C4-2B (cell line): ENCODE results near the gene USB1.

Experiments
- H3K27ac ChIP-seq: fragments of 450-650 bp; 2 replicates; pipeline ENCODE4 v1.5.1; 2017
- ZFX ChIP-seq: fragments of 450-650 bp; IDR thresholded peaks from 2 replicates; pipeline ENCODE4 v1.6.1; 2017
- TF ChIP-seq, protein P1 (sequence below): fragments of 450-650 bp; conservative IDR thresholded peaks from 2 replicates; pipeline ENCODE4 v1.5.1; 2017; ENCODE audit warnings: mild to moderate bottlenecking

USB1 gene

DNA sequence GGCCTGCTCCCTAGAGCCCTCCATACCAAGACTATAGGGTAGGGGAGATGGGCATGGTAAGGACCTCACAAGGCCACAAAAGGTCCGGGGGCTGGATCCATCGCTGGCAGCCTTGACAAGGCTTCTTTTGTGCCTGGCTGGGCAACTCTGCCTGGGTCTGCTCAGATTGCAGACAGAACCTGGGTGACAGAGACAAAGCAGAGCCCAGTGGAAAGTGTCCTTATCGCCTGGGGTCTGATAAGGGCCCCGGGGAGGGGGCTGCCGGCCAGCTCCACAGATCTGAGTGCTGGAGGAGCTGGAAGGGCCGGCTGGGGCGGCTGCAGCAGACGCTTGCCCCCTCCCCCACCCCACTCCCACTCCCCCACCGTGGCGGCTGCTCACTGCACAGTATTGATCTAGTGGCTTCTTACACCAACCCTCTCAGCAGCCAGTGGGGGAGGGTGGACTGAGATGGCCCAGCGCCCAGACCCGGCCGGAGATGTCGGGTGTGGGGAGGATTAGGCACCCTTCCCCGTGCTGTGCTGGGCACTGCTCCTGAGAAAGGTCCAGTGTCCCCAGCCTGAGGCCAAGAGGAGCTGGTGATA is 31.6 kb downstream of the USB1 start:
- TF ChIP-seq ZFX, result no peak
- TF ChIP-seq, protein P1, sequence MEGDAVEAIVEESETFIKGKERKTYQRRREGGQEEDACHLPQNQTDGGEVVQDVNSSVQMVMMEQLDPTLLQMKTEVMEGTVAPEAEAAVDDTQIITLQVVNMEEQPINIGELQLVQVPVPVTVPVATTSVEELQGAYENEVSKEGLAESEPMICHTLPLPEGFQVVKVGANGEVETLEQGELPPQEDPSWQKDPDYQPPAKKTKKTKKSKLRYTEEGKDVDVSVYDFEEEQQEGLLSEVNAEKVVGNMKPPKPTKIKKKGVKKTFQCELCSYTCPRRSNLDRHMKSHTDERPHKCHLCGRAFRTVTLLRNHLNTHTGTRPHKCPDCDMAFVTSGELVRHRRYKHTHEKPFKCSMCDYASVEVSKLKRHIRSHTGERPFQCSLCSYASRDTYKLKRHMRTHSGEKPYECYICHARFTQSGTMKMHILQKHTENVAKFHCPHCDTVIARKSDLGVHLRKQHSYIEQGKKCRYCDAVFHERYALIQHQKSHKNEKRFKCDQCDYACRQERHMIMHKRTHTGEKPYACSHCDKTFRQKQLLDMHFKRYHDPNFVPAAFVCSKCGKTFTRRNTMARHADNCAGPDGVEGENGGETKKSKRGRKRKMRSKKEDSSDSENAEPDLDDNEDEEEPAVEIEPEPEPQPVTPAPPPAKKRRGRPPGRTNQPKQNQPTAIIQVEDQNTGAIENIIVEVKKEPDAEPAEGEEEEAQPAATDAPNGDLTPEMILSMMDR, result no peak
- H3K27ac ChIP-seq, result peak overlapping the region; percentile 98

DNA sequence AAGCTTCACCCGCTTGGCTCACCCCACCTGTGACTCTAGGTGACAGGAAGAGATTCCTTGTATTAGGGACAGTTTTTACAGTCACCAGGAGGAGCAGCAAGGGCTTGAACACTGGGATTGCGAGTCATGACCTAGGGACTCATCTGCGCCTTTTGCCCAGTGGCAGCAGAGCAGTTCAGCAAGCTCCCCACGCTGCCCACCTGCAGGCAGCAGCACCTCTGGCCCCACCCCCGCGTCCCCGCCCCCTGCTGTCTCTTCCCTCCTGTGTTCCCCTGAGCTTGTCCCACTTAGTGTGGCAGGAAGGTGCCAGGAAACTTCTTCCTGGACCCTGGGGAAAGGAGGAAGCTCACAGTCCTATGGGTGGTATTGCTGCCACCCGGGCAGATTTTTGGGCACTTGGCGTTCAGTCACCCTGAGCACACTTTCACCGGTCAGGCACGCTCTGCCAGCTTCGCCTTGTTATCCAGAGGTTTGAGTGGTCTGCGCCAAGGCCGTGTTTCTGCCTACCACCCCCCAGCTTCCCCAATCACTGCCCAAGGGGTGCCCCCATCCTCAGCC is 33.0 kb downstream of the USB1 start:
- peak overlapping the region; percentile 98 for H3K27ac ChIP-seq
- no peak for TF ChIP-seq ZFX
- TF ChIP-seq, protein P1, result no peak

DNA sequence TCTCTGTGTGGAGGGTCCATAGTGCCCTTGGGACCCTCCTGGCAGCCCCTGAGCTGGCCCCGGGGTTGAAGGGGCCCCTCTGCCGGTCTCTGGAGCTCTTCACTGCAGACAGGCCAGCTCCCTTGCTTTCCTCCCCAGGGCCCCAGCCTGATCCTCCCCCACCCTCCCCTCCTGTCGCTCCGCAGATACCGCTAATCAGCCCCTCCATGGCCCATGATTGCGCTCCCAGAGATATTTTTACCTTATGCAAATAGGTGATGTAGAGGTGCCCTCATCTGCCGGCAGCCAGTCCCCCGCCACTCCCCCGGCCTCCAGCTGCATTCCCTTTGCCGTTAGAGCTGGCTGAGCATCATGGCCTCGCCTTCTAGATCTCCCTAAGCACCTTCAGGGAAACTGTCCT is 33.6 kb downstream of the USB1 start:
- TF ChIP-seq, protein P1, result no peak
- no peak for TF ChIP-seq ZFX
- no peak overlapping the region for H3K27ac ChIP-seq

DNA sequence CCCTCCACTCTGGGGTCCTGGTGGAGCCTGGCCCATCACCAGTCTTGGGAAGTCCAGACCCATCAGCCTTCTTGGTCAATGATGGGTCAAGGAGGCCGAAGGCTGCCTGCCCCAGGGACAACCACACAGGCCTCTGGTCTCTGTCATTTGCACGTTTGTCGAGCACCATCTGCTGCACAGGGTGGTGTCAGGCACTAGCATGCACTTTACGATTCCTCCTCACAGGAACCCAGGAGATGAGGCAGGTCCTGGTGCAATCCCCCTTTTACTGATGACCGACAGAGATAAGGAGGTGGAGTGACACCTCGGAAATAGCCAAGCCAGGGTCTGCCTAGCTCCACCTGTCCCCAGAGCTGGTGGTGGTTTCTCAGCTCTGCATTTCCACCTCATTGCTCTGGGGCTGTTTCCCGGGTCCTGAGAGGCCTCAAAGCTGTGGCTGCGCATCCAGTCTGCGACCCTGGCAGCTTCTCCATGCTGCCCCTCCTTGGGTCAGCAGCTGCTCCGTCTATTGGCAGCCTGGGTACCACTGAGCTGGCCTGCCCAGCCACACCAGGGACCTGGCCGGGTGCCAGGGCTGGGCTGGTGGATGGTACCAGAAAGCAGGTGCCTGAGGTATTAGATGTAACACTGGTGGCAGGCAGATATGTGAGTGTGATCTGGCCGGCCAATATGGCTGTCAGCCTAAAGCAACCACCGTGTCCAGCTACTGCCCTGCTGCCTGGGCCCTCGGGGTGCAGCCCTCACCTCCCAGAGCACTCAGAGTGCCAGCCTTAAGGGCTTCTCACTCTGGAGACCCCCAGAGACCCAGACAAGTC is 34.4 kb downstream of the USB1 start:
- TF ChIP-seq ZFX, result no peak
- TF ChIP-seq, protein P1, result no peak
- no peak overlapping the region for H3K27ac ChIP-seq

DNA sequence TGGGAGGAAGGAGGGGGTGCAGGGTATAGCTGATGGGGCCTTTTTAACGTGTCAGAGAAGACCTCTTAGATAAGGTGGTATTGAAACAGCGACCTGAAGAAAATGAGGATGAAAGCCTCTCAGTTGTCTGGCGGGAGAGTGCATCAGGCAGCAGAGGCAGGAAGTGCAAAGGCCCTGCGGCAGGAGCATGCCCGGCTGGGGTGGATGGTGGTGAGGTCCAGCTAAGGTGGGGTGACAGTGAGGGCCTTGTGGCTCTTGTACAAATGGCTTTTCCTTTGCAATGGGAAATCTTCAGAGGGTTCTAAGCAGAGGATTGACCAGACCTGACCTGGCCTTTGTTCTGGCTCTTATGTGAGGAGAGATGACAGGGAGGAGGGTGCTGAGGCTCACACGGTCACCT is 35.7 kb downstream of the USB1 start:
- no peak overlapping the region for H3K27ac ChIP-seq
- TF ChIP-seq ZFX, result no peak
- TF ChIP-seq, protein P1, result no peak

DNA sequence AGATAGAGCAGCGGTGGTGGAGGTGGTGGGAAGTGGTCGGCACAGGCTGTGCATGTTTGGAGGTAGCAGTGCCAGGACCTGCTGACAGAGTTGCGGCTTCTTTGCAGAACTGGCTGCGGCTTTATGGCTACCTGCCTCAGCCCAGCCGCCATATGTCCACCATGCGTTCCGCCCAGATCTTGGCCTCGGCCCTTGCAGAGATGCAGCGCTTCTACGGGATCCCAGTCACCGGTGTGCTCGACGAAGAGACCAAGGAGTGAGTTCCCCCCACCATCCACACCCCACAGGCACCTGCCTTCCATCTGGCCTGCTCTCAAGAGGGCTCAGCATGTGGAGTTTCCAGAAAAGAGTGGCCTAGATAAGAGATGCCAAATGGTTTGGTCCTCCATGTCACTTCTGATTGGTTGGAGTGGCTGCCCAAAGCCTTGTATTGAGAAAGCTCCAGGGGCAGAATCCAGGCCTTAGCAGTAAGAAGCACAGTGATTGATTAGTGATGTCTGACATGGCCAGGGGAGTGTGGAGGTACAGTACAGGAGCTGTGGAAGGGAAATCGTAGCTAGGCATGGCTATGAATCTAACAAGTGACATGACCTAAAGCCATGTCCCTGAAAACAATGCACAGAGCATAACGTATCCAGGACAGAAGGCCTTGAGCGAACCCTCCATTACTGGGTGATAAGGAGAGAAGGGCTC is 36.3 kb downstream of the USB1 start:
- no peak for TF ChIP-seq ZFX
- TF ChIP-seq, protein P1, result no peak
- no peak overlapping the region for H3K27ac ChIP-seq
